Measurements from ENCODE around the gene PNN. TPM values are rescaled to one million over a fixed set of nuclear protein-coding genes. Genes with fewer than 3 reads are reported as not detected.
A peak's percentile ranks its signal among the peaks of the same experiment; 100 is the strongest.
"Not testable (repeated sequence)": the region's sequence is repeated elsewhere in the genome, so short reads cannot be mapped to it uniquely, and the experiment has no call there.

The PNN gene
- total and polyA plus RNA-seq, 3 experiments from 2014 or later, result 29.8 to 94.0 (median 92.5) TPM

DNA sequence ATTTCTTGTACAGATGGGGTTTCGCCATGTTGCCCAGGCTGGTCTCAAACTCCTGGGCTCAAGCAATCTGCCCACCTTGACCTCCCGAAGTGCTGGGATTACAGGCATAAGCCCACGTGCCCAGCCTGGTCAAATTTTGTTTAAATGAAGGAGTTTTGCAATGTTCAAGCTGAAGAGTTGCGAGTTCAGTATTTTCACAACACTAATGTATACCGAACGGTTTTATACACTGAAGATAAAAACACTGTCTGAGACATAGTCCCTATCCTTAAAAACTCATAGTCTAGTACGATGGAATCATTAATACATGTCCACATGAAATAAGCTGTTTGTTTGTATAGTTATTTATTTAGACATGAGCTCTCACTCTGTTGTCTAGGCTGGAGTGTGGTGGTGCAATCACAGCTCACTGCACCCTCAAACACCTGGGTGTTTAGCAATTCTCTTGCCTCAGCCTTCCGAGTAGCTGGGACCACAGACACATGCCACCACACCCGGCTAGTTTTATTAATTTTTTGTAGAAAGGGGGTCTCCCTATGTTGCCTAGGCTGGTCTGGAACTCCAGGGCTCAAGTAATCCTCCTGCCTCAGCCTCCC lies 20.4 kb upstream of the PNN start:
- CTCF ChIA-PET, result no interaction called here
- peaks cover 8% of the 10 kb centered on the region for H3K36me3 ChIP-seq (ENCODE audit: insufficient read depth, low read length)

GRCh38 chr14:39157491-39157890 lies 17.6 kb upstream of the PNN start:
- DNase-seq, result no peak
- H3K27ac ChIP-seq (ENCODE audit: low read depth, low read length), result no peak overlapping the region
- Mint-ChIP-seq H3K9me3 (no peaks in the 10 kb centered on the region), H3K27me3 (no peaks in the 10 kb centered on the region), H3K36me3 (peaks cover 3 to 66% (median 8%) of the 10 kb centered on the region in 3 donors), H3K27ac (no peak overlapping the region), H3K4me3 (no peak overlapping the region), H3K4me1 (peaks cover 10 to 34% (median 25%) of the 10 kb centered on the region in 3 donors)
- no peak overlapping the region for H3K4me3 ChIP-seq (ENCODE audit: low read length)
- H3K36me3 ChIP-seq (ENCODE audit: insufficient read depth, low read length), result peaks cover 18% of the 10 kb centered on the region
- no peaks in the 10 kb centered on the region for H3K9me3 ChIP-seq (ENCODE audit: low read length)
- no peaks in the 10 kb centered on the region for H3K27me3 ChIP-seq (ENCODE audit: insufficient read depth, low read length, poor library complexity, severe bottlenecking)
- no peaks in the 10 kb centered on the region for H3K4me1 ChIP-seq (ENCODE audit: insufficient read depth, low read length)
- ChIA-PET POLR2A (no interaction called here), CTCF (no interaction called here)

More for the DNA sequence above, 20.4 kb upstream of the PNN start:
- Mint-ChIP-seq H3K36me3 (peaks cover 3 to 60% (median 11%) of the 10 kb centered on the region in 3 donors), H3K4me3 (no peak overlapping the region), H3K4me1 (peaks cover 0 to 8% (median 4%) of the 10 kb centered on the region in 3 donors), H3K27ac (peak overlapping the region in 1 of 8 donors; percentile 80), H3K9me3 (no peaks in the 10 kb centered on the region), H3K27me3 (no peaks in the 10 kb centered on the region)
- POLR2A ChIA-PET, result no interaction called here
- Histone ChIP-seq H3K27ac (ENCODE audit: low read depth, low read length) (no peak overlapping the region), H3K9me3 (ENCODE audit: low read length) (no peaks in the 10 kb centered on the region), H3K4me1 (ENCODE audit: insufficient read depth, low read length) (no peaks in the 10 kb centered on the region), H3K27me3 (ENCODE audit: insufficient read depth, low read length, poor library complexity, severe bottlenecking) (no peaks in the 10 kb centered on the region), H3K4me3 (ENCODE audit: low read length) (no peak overlapping the region)
- DNase-seq, result no peak

GRCh38 chr14:39158222-39158858 lies 16.7 kb upstream of the PNN start:
- Histone ChIP-seq H3K36me3 (ENCODE audit: insufficient read depth, low read length) (peaks cover 21% of the 10 kb centered on the region), H3K4me1 (ENCODE audit: insufficient read depth, low read length) (no peaks in the 10 kb centered on the region), H3K27ac (ENCODE audit: low read depth, low read length) (no peak overlapping the region), H3K27me3 (ENCODE audit: insufficient read depth, low read length, poor library complexity, severe bottlenecking) (no peaks in the 10 kb centered on the region), H3K9me3 (ENCODE audit: low read length) (no peaks in the 10 kb centered on the region), H3K4me3 (ENCODE audit: low read length) (no peak overlapping the region)
- Mint-ChIP-seq H3K27me3 (no peaks in the 10 kb centered on the region), H3K4me1 (peaks cover 15 to 40% (median 31%) of the 10 kb centered on the region in 3 donors), H3K4me3 (no peak overlapping the region), H3K9me3 (no peaks in the 10 kb centered on the region), H3K36me3 (peaks cover 7 to 67% (median 11%) of the 10 kb centered on the region in 3 donors), H3K27ac (no peak overlapping the region)
- ChIA-PET CTCF (interaction anchor here (1.8 kb wide), 1 partner anchor 34 kb away, joined by 4 read pairs; no protein-coding TSS in a partner anchor), POLR2A (no interaction called here)
- DNase-seq, result no peak

GRCh38 chr14:39160494-39160893 lies 14.6 kb upstream of the PNN start:
- H3K36me3 Mint-ChIP-seq, result peaks cover 7 to 71% (median 18%) of the 10 kb centered on the region in 3 donors
- H3K27me3 Mint-ChIP-seq, result no peaks in the 10 kb centered on the region
- CTCF ChIA-PET, result interaction anchor here (1.3 to 1.5 kb wide), 2 partner anchors 10 to 17 kb away, joined by 3 to 6 read pairs; partner anchors contain the start of gene TRAPPC6B
- POLR2A ChIA-PET, result interaction anchor here (0.8 kb wide), 1 partner anchor 10 kb away, joined by 3 read pairs; the partner anchor contains the start of gene TRAPPC6B
- peak overlapping the region in 2 of 8 donors; percentile 45 to 71 for H3K27ac Mint-ChIP-seq
- no peaks in the 10 kb centered on the region for H3K9me3 ChIP-seq (ENCODE audit: low read length)
- no peak for DNase-seq
- H3K4me1 ChIP-seq (ENCODE audit: insufficient read depth, low read length), result no peaks in the 10 kb centered on the region
- H3K4me3 Mint-ChIP-seq, result peak overlapping the region in 1 of 7 donors; percentile 19
- no peaks in the 10 kb centered on the region for H3K27me3 ChIP-seq (ENCODE audit: insufficient read depth, low read length, poor library complexity, severe bottlenecking)
- no peak overlapping the region for H3K27ac ChIP-seq (ENCODE audit: low read depth, low read length)
- peaks cover 27 to 58% (median 50%) of the 10 kb centered on the region in 3 donors for H3K4me1 Mint-ChIP-seq
- no peak overlapping the region for H3K4me3 ChIP-seq (ENCODE audit: low read length)
- H3K36me3 ChIP-seq (ENCODE audit: insufficient read depth, low read length), result peaks cover 21% of the 10 kb centered on the region
- H3K9me3 Mint-ChIP-seq, result no peaks in the 10 kb centered on the region

GRCh38 chr14:39167797-39168320 lies 7.2 kb upstream of the PNN start:
- H3K9me3 Mint-ChIP-seq; H3K27me3 Mint-ChIP-seq; H3K27me3 ChIP-seq (ENCODE audit: insufficient read depth, low read length, poor library complexity, severe bottlenecking); H3K36me3 ChIP-seq (ENCODE audit: insufficient read depth, low read length); POLR2A ChIA-PET; CTCF ChIA-PET; DNase-seq; H3K4me3 ChIP-seq (ENCODE audit: low read length); H3K9me3 ChIP-seq (ENCODE audit: low read length); H3K27ac ChIP-seq (ENCODE audit: low read depth, low read length): not testable (repeated sequence)
- H3K4me1 Mint-ChIP-seq, result peaks cover 52 to 68% (median 68%) of the 10 kb centered on the region in 3 donors
- H3K36me3 Mint-ChIP-seq, result peaks cover 0 to 42% (median 8%) of the 10 kb centered on the region in 3 donors
- peak overlapping the region in 5 of 8 donors; percentile 18 to 87 (median 56) for H3K27ac Mint-ChIP-seq
- H3K4me1 ChIP-seq (ENCODE audit: insufficient read depth, low read length), result peaks cover 35% of the 10 kb centered on the region
- H3K4me3 Mint-ChIP-seq, result peak overlapping the region in 6 of 7 donors; percentile 36 to 100 (median 94)

- Histone ChIP-seq H3K9me3 (ENCODE audit: low read length) (no peaks in the 10 kb centered on the region), H3K4me3 (ENCODE audit: low read length) (peak overlapping the region; percentile 88), H3K27ac (ENCODE audit: low read depth, low read length) (no peak overlapping the region), H3K4me1 (ENCODE audit: insufficient read depth, low read length) (peaks cover 35% of the 10 kb centered on the region), H3K36me3 (ENCODE audit: insufficient read depth, low read length) (no peaks in the 10 kb centered on the region), H3K27me3 (ENCODE audit: insufficient read depth, low read length, poor library complexity, severe bottlenecking) (no peaks in the 10 kb centered on the region)
- Mint-ChIP-seq H3K4me3 (peak overlapping the region; percentile 57 to 100 (median 99)), H3K27ac (peak overlapping the region; percentile 6 to 87 (median 62)), H3K4me1 (peaks cover 50 to 66% (median 63%) of the 10 kb centered on the region in 3 donors), H3K36me3 (peaks cover 0 to 35% (median 5%) of the 10 kb centered on the region in 3 donors), H3K9me3 (no peaks in the 10 kb centered on the region), H3K27me3 (no peaks in the 10 kb centered on the region)
- CTCF ChIA-PET, result no interaction called here
- POLR2A ChIA-PET, result no interaction called here
- no peak for DNase-seq
Measured at GRCh38 chr14:39168591-39168990, 6.5 kb upstream of the PNN start.

GRCh38 chr14:39169541-39169900 lies 5.5 kb upstream of the PNN start:
- no peak for DNase-seq
- H3K27me3 Mint-ChIP-seq, result no peaks in the 10 kb centered on the region
- Histone ChIP-seq H3K4me1 (ENCODE audit: insufficient read depth, low read length) (peaks cover 41% of the 10 kb centered on the region), H3K9me3 (ENCODE audit: low read length) (no peaks in the 10 kb centered on the region), H3K27ac (ENCODE audit: low read depth, low read length) (peak overlapping the region; percentile 98), H3K27me3 (ENCODE audit: insufficient read depth, low read length, poor library complexity, severe bottlenecking) (no peaks in the 10 kb centered on the region), H3K36me3 (ENCODE audit: insufficient read depth, low read length) (no peaks in the 10 kb centered on the region), H3K4me3 (ENCODE audit: low read length) (peak overlapping the region; percentile 88)
- H3K36me3 Mint-ChIP-seq, result peaks cover 0 to 29% (median 2%) of the 10 kb centered on the region in 3 donors
- H3K4me1 Mint-ChIP-seq, result peaks cover 47 to 66% (median 63%) of the 10 kb centered on the region in 3 donors
- peak overlapping the region; percentile 89 to 100 (median 99) for H3K4me3 Mint-ChIP-seq
- H3K27ac Mint-ChIP-seq, result peak overlapping the region; percentile 89 to 100 (median 98)
- CTCF ChIA-PET, result interaction anchor here (0.8 to 1.4 kb wide), 6 partner anchors 8 to 262 kb away, joined by 3 to 7 read pairs (median 5); partner anchors contain the start of gene GEMIN2
- POLR2A ChIA-PET, result interaction anchor here (1.4 to 1.7 kb wide), 4 partner anchors 59 to 263 kb away, joined by 6 to 29 read pairs (median 14); partner anchors contain the start of genes FBXO33 and SEC23A
- no peaks in the 10 kb centered on the region for H3K9me3 Mint-ChIP-seq
